NCI-H2029 treated with DMSO at 0.1 percent for 48 hours (cell line): Measurements from ENCODE around the gene LRRC45.
"Not testable (repeated sequence)": the region's sequence is repeated elsewhere in the genome, so short reads cannot be mapped to it uniquely, and the experiment has no call there.

ENCODE experiments used
- DNase-seq: peaks from one replicate; lab custom pipeline; 2025; lab: John Stamatoyannopoulos, UW

Gene LRRC45

GRCh38 chr17:82035488-82035887, 12.4 kb downstream of the LRRC45 start:
- no peak for DNase-seq

- DNase-seq: no peak
Measured at GRCh38 chr17:82035956-82036633, 13.0 kb downstream of the LRRC45 start.

DNA sequence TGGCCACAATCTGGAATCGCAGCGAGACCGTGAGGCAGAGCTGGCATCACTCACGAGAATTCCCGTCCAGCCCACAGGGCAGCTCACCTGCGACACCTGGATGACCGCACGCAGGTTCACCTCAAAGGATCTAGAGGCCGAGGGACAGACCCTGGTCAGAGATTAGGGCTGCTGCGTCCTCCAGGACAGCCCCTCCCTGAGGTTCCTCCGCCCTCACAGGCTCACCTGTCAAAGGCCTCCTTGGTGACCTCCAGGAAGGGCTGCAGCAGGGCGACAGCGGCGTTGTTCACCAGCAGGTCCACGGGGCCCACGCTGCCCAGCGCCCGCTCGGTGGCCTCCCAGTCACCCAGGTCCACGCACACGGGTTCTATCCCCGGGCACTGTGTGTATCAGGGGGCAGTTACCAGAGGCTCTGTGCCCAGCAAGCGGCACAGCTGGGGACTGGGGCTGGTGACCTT, 13.6 kb downstream of the LRRC45 start:
- DNase-seq: no peak

DNA sequence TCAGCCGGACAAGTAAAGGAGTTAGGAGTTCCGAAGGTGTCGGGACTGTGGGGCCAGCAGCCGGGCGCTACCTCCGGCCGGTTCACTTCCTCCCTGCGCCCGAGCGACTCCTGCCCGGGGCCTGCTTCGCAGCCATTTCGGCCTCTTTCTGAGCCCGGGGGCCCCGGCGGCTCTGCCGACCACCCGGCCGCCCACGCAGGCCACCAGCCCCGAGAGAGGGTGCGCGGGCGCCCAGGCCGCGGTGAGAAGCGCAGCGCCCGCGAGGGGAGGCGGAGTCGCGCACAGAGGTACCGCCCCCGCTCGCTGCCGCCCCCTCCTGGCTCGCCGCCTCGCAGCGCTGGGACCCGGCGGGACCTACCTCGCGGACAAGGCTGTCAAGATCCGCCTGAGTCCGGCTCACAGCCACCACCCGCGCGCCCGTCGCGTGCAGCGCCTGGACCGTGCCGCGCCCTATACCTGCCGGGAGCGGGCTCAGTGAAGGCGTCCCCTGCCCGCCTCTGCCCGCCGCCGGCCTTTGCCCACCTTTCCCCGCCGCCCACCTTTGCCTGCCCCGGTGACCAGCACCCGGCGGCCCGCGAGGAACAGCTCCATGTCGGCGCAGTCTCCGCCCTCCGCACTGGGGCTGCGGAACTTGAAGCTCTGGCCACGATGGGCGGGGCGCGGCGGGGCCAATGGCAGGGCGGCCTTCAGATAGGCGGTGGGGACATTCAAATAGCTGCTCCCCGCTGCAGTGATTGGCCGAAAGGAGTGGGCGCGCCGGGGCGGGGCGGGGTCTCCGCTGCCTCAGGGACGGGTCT, 14.2 kb downstream of the LRRC45 start, which contains the start of gene DCXR:
Gene DCXR (minus strand): TSS at position 606 of the 797 bp plus-strand sequence. CDS start 15 bp downstream, at position 591.
- DNase-seq: peak; percentile 54

DNA sequence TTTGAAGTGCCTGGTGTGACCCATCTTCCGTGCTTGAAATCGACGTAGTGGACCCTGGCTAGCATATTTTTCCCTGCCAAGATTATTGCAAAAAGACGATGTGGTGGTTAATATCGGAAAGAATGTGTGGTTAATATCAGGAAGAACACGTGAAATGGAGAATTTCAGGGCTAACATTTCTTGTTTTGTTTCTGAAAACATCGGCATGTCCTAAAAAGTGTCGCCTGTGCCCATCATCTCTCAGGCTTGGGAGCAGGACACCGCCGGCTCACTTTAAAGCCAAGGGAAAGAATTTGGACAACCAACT, 14.7 kb downstream of the LRRC45 start:
- no peak for DNase-seq

GRCh38 chr17:82038796-82039409, 15.8 kb downstream of the LRRC45 start:
- DNase-seq: not testable (repeated sequence)

- no peak for DNase-seq
Measured at GRCh38 chr17:82039695-82040299, 16.7 kb downstream of the LRRC45 start.

DNA sequence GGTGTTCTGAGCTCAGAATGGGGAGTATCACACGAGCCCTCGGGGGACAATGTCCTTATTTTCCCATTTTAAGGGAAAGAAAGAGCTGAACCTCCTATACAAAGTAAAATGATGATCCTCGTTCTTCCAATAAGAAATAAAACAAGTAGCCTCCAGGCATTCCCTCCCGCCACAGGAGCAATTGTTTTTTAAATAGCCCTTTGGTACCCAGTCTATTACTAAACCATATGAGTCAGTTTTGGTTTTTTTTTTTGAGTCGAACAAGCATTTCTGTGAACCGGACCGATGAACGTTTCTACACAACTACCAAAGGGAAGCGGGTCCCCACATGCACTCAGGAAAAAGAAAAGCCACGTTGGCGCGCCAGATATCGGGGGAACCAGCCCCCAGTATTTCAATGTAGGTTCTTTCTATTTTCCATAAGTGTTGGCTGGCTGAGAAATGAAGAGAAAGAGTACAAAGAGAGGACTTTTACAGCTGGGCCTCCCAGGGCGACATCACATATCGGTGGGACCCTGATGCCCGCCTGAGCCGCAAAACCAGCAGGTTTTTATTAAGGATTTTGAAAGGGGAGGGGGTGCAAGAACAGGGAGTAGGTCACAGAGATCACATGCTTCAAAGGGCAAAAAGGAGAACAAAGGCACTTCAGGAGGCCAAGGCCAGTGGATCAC, 18.2 kb downstream of the LRRC45 start:
- DNase-seq: no peak

- DNase-seq: no peak
Measured at GRCh38 chr17:82042649-82043048, 19.5 kb downstream of the LRRC45 start.

GRCh38 chr17:82043507-82043906, 20.4 kb downstream of the LRRC45 start:
- DNase-seq: no peak

DNA sequence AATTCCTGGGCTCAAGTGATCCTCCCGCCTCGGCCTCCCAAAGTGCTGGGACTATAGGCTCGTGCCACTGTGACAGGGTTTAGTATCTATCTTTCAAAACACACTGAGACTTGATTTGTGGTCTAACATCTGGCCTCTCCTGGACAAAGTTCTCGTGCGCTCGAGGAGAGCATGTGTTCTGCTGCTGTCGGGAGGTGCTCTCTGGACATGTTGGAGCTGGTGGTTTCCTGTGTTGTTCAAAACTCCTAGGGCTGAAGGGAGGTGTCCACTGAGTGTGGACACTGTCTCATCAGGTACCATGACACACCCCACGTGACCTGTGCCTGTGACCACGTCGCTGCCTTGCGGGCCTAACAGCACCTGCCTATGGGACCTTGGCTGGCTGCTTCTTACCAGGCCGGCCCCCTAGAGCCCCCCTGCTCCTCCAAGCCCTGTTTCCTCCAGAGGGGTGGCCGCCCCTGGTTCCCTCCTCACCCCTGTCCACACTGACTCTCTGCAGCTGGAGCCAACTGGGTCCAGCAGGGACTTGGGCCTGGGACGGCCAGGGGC, 22.9 kb downstream of the LRRC45 start:
- DNase-seq: no peak

DNA sequence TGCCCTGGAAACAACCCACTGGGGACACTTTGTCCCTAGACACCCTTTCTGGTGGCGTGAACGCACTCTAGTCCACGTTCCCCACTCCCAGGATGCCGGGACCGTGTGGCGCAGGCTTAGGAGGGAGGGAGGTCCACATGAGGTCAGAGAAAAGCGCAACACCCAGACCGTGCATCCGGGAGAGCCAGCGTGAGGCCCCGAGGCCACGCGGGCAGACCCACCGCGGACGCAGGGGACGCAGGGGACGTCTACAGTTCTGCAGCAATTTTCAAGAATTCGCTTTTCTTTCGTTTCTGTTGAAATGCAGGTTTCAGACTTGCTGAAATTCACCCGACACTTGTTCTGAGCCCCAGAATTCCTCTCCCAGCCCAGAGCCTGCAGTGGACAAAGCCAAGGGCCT, 23.8 kb downstream of the LRRC45 start:
- DNase-seq: no peak

DNA sequence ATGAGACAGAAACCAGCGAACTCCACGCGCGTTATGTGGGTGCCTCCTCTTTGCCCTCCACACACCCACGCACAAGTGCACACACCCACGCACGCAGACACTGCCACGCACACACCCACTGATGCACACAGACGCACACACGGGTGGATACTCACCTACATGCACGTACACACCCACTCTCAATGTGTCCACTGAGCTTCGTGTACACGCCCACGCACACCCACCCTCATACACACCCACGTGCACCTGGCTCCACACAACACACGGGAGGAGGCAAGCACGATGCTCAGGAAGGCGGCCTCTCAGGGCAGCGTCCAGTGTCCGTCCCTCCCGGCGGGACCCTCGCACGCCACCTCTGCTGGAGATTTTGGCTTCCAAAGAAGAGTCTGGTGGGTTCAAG, 24.3 kb downstream of the LRRC45 start:
- no peak for DNase-seq

- DNase-seq: no peak
Measured at GRCh38 chr17:82047914-82048570, 24.9 kb downstream of the LRRC45 start.

DNA sequence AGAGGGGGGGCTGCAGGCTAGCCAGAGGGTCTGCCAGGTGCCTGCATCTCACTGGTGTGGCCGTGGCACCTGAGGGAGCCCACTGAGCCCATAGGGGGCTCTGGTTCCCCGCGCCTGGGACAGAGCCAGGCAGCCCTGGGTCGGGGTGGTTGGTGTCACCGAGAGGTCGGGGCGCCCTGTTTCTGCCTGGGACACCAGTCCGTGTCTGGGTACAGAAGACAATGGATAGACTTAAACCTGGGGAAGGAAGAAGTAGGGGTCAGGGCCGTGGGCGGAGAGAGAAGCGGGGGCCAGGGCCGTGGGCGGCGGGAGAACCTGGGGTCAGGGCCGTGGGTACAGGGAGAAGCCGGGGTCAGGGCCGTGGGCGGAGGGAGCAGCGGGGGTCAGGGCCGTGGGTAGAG, 25.5 kb downstream of the LRRC45 start:
- no peak for DNase-seq

GRCh38 chr17:82049106-82049505, 26.0 kb downstream of the LRRC45 start:
- no peak for DNase-seq

GRCh38 chr17:82049521-82049971, 26.4 kb downstream of the LRRC45 start:
- DNase-seq: no peak

GRCh38 chr17:82050152-82050760, 27.2 kb downstream of the LRRC45 start:
- no peak for DNase-seq

- DNase-seq: no peak
Measured at GRCh38 chr17:82050761-82051641, 27.9 kb downstream of the LRRC45 start.
